HG03558 (cell line): Measurements from ENCODE around the gene FAM3B.

Experiments used
- ATAC-seq: cut with Tn5 transposase; IDR thresholded peaks from one replicate; pipeline ENCODE4 v1.9.1; 2021; ENCODE audit warnings: moderate number of reproducible peaks; ENCODE audit not compliant: unreplicated experiment; ENCODE audit errors: extremely low read depth

The FAM3B gene

GRCh38 chr21:41388259-41388658 is 71.7 kb downstream of the FAM3B start:
- no peak for ATAC-seq

- no peak for ATAC-seq
These were observed 73.5 kb downstream of the FAM3B start for GRCh38 chr21:41390043-41390639.

GRCh38 chr21:41393876-41394465 is 77.4 kb downstream of the FAM3B start:
- no peak for ATAC-seq

GRCh38 chr21:41396558-41397075 is 80.0 kb downstream of the FAM3B start:
- no peak for ATAC-seq

- no peak for ATAC-seq
These were observed 80.9 kb downstream of the FAM3B start for GRCh38 chr21:41397471-41397891.

- no peak for ATAC-seq
These were observed 81.7 kb downstream of the FAM3B start for GRCh38 chr21:41398251-41398650.

- ATAC-seq, result no peak
These were observed 82.2 kb downstream of the FAM3B start for GRCh38 chr21:41398831-41399230.

GRCh38 chr21:41399246-41399800 is 82.7 kb downstream of the FAM3B start:
- ATAC-seq, result no peak

GRCh38 chr21:41402231-41402630 is 85.6 kb downstream of the FAM3B start:
- ATAC-seq, result no peak

GRCh38 chr21:41402796-41403195 is 86.2 kb downstream of the FAM3B start:
- no peak for ATAC-seq

GRCh38 chr21:41403331-41403730 is 86.7 kb downstream of the FAM3B start:
- ATAC-seq, result no peak

- ATAC-seq, result no peak
These were observed 87.4 kb downstream of the FAM3B start for GRCh38 chr21:41403966-41404365.

- no peak for ATAC-seq
These were observed 88.7 kb downstream of the FAM3B start for GRCh38 chr21:41405321-41405720.

- no peak for ATAC-seq
These were observed 89.7 kb downstream of the FAM3B start for GRCh38 chr21:41406340-41406739.
